Liver (tissue), 9 donors: Measurements from ENCODE around the gene MTHFD1L. TPM values are rescaled to one million over a fixed set of nuclear protein-coding genes. Genes with fewer than 3 reads are reported as not detected.

ENCODE experiments used
- DNase-seq: peaks from one replicate; pipeline ENCODE4 v3.0.0-alpha.2; 2017; ENCODE audit warnings: low spot score
- H3K27ac ChIP-seq, 2 donors: one replicate each; pipeline ENCODE4 v1.7.0; 2013; ENCODE audit warnings: inconsistent platforms in 2 of 2, low read length in 2 of 2, control low read depth in 1 of 2, low read depth in 1 of 2, mild to moderate bottlenecking in 1 of 2
- H3K27me3 ChIP-seq, 4 donors: one replicate each; pipeline versions ENCODE4 v1.6.1 to v1.7.0; 2013; ENCODE audit warnings: low read length in 3 of 4, inconsistent platforms in 1 of 4, mild to moderate bottlenecking in 1 of 4, moderate library complexity in 1 of 4; ENCODE audit not compliant: control insufficient read depth in 4 of 4, insufficient read depth in 4 of 4
- H3K36me3 ChIP-seq, 4 donors: one replicate each; pipeline versions ENCODE4 v1.6.1 to v1.7.0; 2013; ENCODE audit warnings: low read length in 3 of 4, mild to moderate bottlenecking in 3 of 4, low read depth in 1 of 4, moderate library complexity in 1 of 4; ENCODE audit not compliant: control insufficient read depth in 4 of 4, insufficient read depth in 3 of 4
- H3K4me1 ChIP-seq, 4 donors: one replicate each; pipeline versions ENCODE4 v1.6.1 to v1.7.0; 2013; ENCODE audit warnings: low read length in 3 of 4, mild to moderate bottlenecking in 3 of 4, moderate library complexity in 1 of 4; ENCODE audit not compliant: control insufficient read depth in 4 of 4, insufficient read depth in 4 of 4
- H3K4me3 ChIP-seq, 3 donors: one replicate each; pipeline versions ENCODE4 v1.6.1 to v1.7.0; 2013; ENCODE audit warnings: low read length in 3 of 3, control low read depth in 1 of 3, low read depth in 1 of 3, mild to moderate bottlenecking in 1 of 3
- H3K9ac ChIP-seq, 2 donors: one replicate each; pipeline ENCODE4 v1.7.0; 2013; ENCODE audit warnings: low read length in 2 of 2, mild to moderate bottlenecking in 2 of 2, moderate library complexity in 2 of 2, control low read depth in 1 of 2, low read depth in 1 of 2
- H3K9me3 ChIP-seq, 4 donors: one replicate each; pipeline versions ENCODE4 v1.6.1 to v1.7.0; 2013; ENCODE audit warnings: low read length in 3 of 4; ENCODE audit not compliant: control insufficient read depth in 4 of 4
- EGR1 ChIP-seq, 2 donors: IDR thresholded peaks; 2 replicates each; pipeline ENCODE4 v1.6.1; 2016 to 2018; ENCODE audit warnings: antibody characterized with exemption in 2 of 2, low read depth in 2 of 2
- FOXA1 ChIP-seq: IDR thresholded peaks from 2 replicates; pipeline ENCODE4 v1.6.1; 2016; ENCODE audit warnings: antibody characterized with exemption
- FOXA2 ChIP-seq: IDR thresholded peaks from 2 replicates; pipeline ENCODE4 v1.6.1; 2016; ENCODE audit warnings: antibody characterized with exemption
- GABPA ChIP-seq, 2 donors: IDR thresholded peaks in 1 of 2; conservative IDR thresholded peaks in 1 of 2; 2 replicates each; pipeline ENCODE4 v1.6.1; 2016; ENCODE audit warnings: antibody characterized with exemption in 2 of 2, mild to moderate bottlenecking in 1 of 2, moderate library complexity in 1 of 2
- JUND ChIP-seq, 2 donors: IDR thresholded peaks; 2 replicates each; pipeline ENCODE4 v1.6.1; 2016; ENCODE audit warnings: antibody characterized with exemption in 2 of 2
- NR2F2 ChIP-seq: IDR thresholded peaks from 2 replicates; pipeline ENCODE4 v1.6.1; 2016; ENCODE audit warnings: antibody characterized with exemption
- RAD21 ChIP-seq, 2 donors: IDR thresholded peaks; 2 replicates each; pipeline ENCODE4 v1.6.1; 2016; ENCODE audit warnings: antibody characterized with exemption in 2 of 2, mild to moderate bottlenecking in 2 of 2
- RXRA ChIP-seq, 2 donors: IDR thresholded peaks; 2 replicates each; pipeline ENCODE4 v1.6.1; 2017 to 2018; ENCODE audit warnings: antibody characterized with exemption in 2 of 2, mild to moderate bottlenecking in 1 of 2
- SP1 ChIP-seq: IDR thresholded peaks from 2 replicates; pipeline ENCODE4 v1.6.1; 2018; ENCODE audit warnings: antibody characterized with exemption, mild to moderate bottlenecking
- TAF1 ChIP-seq: conservative IDR thresholded peaks from 2 replicates; pipeline ENCODE4 v1.6.1; 2016; ENCODE audit warnings: antibody characterized with exemption, mild to moderate bottlenecking
- YY1 ChIP-seq: IDR thresholded peaks from 2 replicates; pipeline ENCODE4 v1.6.1; 2016; ENCODE audit warnings: antibody characterized with exemption, mild to moderate bottlenecking
- WGBS: extraction: QIAGEN DNeasy Blood & Tissue Kit; methylation state at CpG from one replicate; pipeline ENCODE4 v1.1.7; 2013; 5-methylcytosine and 5-hydroxymethylcytosine counted together
- polyA plus RNA-seq, 2 donors: library from polyadenylated mRNA; stranded (reverse) in 1 of 2; unstranded in 1 of 2; fragments of 200-250 nt in 1 of 2; fragments of >200 nt in 1 of 2; fragmentation: Nextera tagmentation in 1 of 2; extraction: Ambion mirVana in 1 of 2; gene quantifications; one replicate each; pipeline versions ENCODE4 v1.2.1 to v1.2.3, GENCODE V29; 2013 to 2015
- total RNA-seq, 2 donors: library from RNA; depleted of rRNA; stranded (reverse); fragments of >200 nt; gene quantifications; one replicate each; pipeline ENCODE4 v1.2.3, GENCODE V29; 2014
- TF ChIP-seq, protein P1 (sequence below): IDR thresholded peaks from 2 replicates; pipeline ENCODE4 v1.6.1; 2016; ENCODE audit warnings: antibody characterized with exemption
- TF ChIP-seq, protein P2 (sequence below): IDR thresholded peaks from 2 replicates; pipeline ENCODE4 v1.6.1; 2016; ENCODE audit warnings: antibody characterized with exemption
- TF ChIP-seq, protein P3 (sequence below): fragments of 150-350 bp; IDR thresholded peaks from 2 replicates; pipeline ENCODE4 v1.5.1; 2017; ENCODE audit warnings: improper control_type of control experiment, low read depth, low read length; ENCODE audit not compliant: missing input control
- TF ChIP-seq, protein P4 (sequence below): IDR thresholded peaks from 2 replicates; pipeline ENCODE4 v1.6.1; 2016; ENCODE audit warnings: antibody characterized with exemption
- TF ChIP-seq, protein P5 (sequence below): IDR thresholded peaks from 2 replicates; pipeline ENCODE4 v1.6.1; 2016; ENCODE audit warnings: antibody characterized with exemption, mild to moderate bottlenecking
- donor health status: healthy.
- donor health status: healthy.
- donor health status: healthy.
- donor health status: healthy.
- donor health status: healthy.

The MTHFD1L gene
- total and polyA plus RNA-seq, 4 donors = 2.0 to 7.7 (median 2.8) TPM

DNA sequence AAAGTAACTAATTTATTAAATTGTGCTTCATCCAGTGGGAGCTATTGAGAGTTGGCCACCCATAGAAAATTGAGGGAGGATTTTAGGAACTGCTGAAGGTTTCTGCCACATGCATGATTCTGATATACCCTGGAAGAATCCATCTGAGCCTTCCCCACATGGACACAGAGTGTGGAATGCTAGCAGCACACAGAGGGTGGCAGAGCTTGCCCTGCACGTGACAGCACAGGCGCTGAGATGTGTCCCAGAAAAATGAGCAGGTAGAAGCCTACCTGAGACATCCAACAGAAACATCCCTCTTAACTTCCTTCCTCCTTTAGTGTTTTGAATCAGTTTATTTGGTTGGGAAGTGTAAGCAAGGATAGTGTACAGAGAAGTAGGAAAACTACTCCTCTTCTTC is 96.9 kb downstream of the MTHFD1L start:
- TF ChIP-seq GABPA (IDR thresholded peaks at IDR 0.05 in 1 of 2, conservative IDR thresholded peaks at IDR 0.05 in 1 of 2) (no peak), YY1 (no peak), SP1 (no peak), RXRA (IDR thresholded peaks at IDR 0.05) (no peak), NR2F2 (no peak), JUND (IDR thresholded peaks at IDR 0.05) (no peak), EGR1 (IDR thresholded peaks at IDR 0.05; ENCODE audit: low read depth in 2 of 2) (no peak), RAD21 (IDR thresholded peaks at IDR 0.05) (no peak), FOXA1 (no peak), TAF1 (no peak), FOXA2 (no peak)
- TF ChIP-seq, protein P1, sequence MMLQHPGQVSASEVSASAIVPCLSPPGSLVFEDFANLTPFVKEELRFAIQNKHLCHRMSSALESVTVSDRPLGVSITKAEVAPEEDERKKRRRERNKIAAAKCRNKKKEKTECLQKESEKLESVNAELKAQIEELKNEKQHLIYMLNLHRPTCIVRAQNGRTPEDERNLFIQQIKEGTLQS = no peak
- TF ChIP-seq, protein P2, sequence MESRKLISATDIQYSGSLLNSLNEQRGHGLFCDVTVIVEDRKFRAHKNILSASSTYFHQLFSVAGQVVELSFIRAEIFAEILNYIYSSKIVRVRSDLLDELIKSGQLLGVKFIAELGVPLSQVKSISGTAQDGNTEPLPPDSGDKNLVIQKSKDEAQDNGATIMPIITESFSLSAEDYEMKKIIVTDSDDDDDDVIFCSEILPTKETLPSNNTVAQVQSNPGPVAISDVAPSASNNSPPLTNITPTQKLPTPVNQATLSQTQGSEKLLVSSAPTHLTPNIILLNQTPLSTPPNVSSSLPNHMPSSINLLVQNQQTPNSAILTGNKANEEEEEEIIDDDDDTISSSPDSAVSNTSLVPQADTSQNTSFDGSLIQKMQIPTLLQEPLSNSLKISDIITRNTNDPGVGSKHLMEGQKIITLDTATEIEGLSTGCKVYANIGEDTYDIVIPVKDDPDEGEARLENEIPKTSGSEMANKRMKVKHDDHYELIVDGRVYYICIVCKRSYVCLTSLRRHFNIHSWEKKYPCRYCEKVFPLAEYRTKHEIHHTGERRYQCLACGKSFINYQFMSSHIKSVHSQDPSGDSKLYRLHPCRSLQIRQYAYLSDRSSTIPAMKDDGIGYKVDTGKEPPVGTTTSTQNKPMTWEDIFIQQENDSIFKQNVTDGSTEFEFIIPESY = no peak
- TF ChIP-seq, protein P3, sequence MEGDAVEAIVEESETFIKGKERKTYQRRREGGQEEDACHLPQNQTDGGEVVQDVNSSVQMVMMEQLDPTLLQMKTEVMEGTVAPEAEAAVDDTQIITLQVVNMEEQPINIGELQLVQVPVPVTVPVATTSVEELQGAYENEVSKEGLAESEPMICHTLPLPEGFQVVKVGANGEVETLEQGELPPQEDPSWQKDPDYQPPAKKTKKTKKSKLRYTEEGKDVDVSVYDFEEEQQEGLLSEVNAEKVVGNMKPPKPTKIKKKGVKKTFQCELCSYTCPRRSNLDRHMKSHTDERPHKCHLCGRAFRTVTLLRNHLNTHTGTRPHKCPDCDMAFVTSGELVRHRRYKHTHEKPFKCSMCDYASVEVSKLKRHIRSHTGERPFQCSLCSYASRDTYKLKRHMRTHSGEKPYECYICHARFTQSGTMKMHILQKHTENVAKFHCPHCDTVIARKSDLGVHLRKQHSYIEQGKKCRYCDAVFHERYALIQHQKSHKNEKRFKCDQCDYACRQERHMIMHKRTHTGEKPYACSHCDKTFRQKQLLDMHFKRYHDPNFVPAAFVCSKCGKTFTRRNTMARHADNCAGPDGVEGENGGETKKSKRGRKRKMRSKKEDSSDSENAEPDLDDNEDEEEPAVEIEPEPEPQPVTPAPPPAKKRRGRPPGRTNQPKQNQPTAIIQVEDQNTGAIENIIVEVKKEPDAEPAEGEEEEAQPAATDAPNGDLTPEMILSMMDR = no peak
- TF ChIP-seq, protein P4, sequence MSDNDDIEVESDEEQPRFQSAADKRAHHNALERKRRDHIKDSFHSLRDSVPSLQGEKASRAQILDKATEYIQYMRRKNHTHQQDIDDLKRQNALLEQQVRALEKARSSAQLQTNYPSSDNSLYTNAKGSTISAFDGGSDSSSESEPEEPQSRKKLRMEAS = no peak
- TF ChIP-seq, protein P5, sequence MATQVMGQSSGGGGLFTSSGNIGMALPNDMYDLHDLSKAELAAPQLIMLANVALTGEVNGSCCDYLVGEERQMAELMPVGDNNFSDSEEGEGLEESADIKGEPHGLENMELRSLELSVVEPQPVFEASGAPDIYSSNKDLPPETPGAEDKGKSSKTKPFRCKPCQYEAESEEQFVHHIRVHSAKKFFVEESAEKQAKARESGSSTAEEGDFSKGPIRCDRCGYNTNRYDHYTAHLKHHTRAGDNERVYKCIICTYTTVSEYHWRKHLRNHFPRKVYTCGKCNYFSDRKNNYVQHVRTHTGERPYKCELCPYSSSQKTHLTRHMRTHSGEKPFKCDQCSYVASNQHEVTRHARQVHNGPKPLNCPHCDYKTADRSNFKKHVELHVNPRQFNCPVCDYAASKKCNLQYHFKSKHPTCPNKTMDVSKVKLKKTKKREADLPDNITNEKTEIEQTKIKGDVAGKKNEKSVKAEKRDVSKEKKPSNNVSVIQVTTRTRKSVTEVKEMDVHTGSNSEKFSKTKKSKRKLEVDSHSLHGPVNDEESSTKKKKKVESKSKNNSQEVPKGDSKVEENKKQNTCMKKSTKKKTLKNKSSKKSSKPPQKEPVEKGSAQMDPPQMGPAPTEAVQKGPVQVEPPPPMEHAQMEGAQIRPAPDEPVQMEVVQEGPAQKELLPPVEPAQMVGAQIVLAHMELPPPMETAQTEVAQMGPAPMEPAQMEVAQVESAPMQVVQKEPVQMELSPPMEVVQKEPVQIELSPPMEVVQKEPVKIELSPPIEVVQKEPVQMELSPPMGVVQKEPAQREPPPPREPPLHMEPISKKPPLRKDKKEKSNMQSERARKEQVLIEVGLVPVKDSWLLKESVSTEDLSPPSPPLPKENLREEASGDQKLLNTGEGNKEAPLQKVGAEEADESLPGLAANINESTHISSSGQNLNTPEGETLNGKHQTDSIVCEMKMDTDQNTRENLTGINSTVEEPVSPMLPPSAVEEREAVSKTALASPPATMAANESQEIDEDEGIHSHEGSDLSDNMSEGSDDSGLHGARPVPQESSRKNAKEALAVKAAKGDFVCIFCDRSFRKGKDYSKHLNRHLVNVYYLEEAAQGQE = no peak
- Histone ChIP-seq H3K9ac (no peak overlapping the region), H3K36me3 (no peaks in the 10 kb centered on the region), H3K27ac (no peak overlapping the region), H3K9me3 (no peaks in the 10 kb centered on the region), H3K27me3 (no peaks in the 10 kb centered on the region), H3K4me1 (no peaks in the 10 kb centered on the region), H3K4me3 (no peak overlapping the region)
- WGBS = 98% methylated on average over 2 of the region's 2 CpGs
- DNase-seq = no peak

DNA sequence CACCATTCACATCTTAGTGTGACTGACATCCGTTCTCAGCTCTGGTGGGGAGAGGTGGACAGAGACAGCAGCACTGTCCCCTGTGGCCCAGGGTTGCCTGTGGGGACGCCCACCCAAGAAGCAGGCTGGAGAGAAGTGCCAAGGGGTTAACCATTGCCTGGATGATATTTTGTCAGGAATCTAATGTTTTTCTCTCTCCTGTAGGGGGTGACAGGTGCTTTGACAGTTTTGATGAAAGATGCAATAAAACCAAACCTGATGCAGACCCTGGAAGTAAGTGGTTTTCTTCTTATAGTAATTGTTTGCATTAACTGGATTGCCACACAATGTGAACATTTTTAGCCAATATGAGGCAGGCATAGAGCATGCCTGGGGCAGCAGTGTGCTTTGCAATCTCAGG is 99.3 kb downstream of the MTHFD1L start:
- Histone ChIP-seq H3K27ac (no peak overlapping the region), H3K9me3 (no peaks in the 10 kb centered on the region), H3K36me3 (no peaks in the 10 kb centered on the region), H3K4me1 (no peaks in the 10 kb centered on the region), H3K27me3 (no peaks in the 10 kb centered on the region), H3K9ac (no peak overlapping the region), H3K4me3 (no peak overlapping the region)
- TF ChIP-seq GABPA (IDR thresholded peaks at IDR 0.05 in 1 of 2, conservative IDR thresholded peaks at IDR 0.05 in 1 of 2) (no peak), TAF1 (no peak)
- DNase-seq = no peak
- over 99% methylated on average over 2 of the region's 2 CpGs for WGBS
